Endothelial cell of umbilical vein (primary cell): Measurements from ENCODE around the gene MED13. TPM values are rescaled to one million over a fixed set of nuclear protein-coding genes. Genes with fewer than 3 reads are reported as not detected.

ENCODE experiments used
- BruUV-seq: library from RNA; stranded (reverse); fragments of 400-500 nt; replicated peaks from 2 replicates; lab custom pipeline; 2021; lab: Mats Ljungman, UMichigan
- CTCF ChIA-PET: fragments of 300-600, 350-600 bp; sonication (Branson Sonifier 250); formaldehyde crosslinking; loops from one replicate; lab custom pipeline; 2021; ENCODE audit warnings: antibody characterized with exemption, inconsistent platforms; lab: Charles Lee
- POLR2A ChIA-PET: fragments of 300-600, 350-600 bp; sonication (Branson Sonifier 250); formaldehyde crosslinking; loops from one replicate; lab custom pipeline; 2021; ENCODE audit warnings: antibody characterized with exemption, inconsistent platforms; lab: Charles Lee
- DNase-seq: peaks from one replicate; pipeline ENCODE4 v3.0.0-alpha.2; 2011; ENCODE audit warnings: low read depth, low spot score
- FAIRE-seq: peaks from 2 replicates; lab custom pipeline; 2011; peaks lifted over from hg19 to GRCh38; lab: Jason Lieb, UNC
- H2AFZ ChIP-seq: 2 replicates; pipeline ENCODE4 v1.6.0; 2012; ENCODE audit warnings: low read depth, low read length, control low read depth, inconsistent platforms
- H3K27ac ChIP-seq: 2 replicates; pipeline ENCODE4 v1.5.1; 2011; ENCODE audit warnings: low read depth, mild to moderate bottlenecking, control low read depth, low read length, moderate library complexity; ENCODE audit not compliant: insufficient read depth
- H3K27me3 ChIP-seq, 2 experiments: 2 replicates each; pipeline versions ENCODE4 v1.6.0 to v1.6.1; 2011; ENCODE audit warnings: low read length in 2 of 2, mixed read lengths in 1 of 2; ENCODE audit not compliant: control insufficient read depth in 2 of 2, insufficient read depth in 2 of 2
- H3K36me3 ChIP-seq, 2 experiments: 2 replicates in 1 of 2; 3 replicates in 1 of 2; pipeline ENCODE4 v1.5.1; 2011; ENCODE audit warnings: low read length in 2 of 2, mild to moderate bottlenecking in 1 of 2, moderate library complexity in 1 of 2; ENCODE audit not compliant: control insufficient read depth in 2 of 2, insufficient read depth in 2 of 2; ENCODE audit errors: extremely low read depth in 1 of 2
- H3K4me1 ChIP-seq: 3 replicates; pipeline ENCODE4 v1.5.1; 2011; ENCODE audit warnings: mild to moderate bottlenecking, low read length; ENCODE audit not compliant: control insufficient read depth, insufficient read depth; ENCODE audit errors: extremely low read depth
- H3K4me2 ChIP-seq: 2 replicates; pipeline ENCODE4 v1.6.1; 2011; ENCODE audit warnings: low read length, control low read depth, mixed read lengths; ENCODE audit not compliant: insufficient read depth
- H3K4me3 ChIP-seq, 3 experiments: fragments of 200-600 bp in 1 of 3; sonication (generic), shearing (Covaris generic) in 1 of 3; replicated peaks in 1 of 3; 2 replicates each; pipeline ENCODE4 v1.5.1; 2011 to 2016; ENCODE audit warnings: control low read depth in 3 of 3, low read length in 3 of 3, mild to moderate bottlenecking in 2 of 3, inconsistent platforms in 1 of 3, low read depth in 1 of 3, moderate library complexity in 1 of 3; ENCODE audit not compliant: insufficient read depth in 1 of 3
- H3K79me2 ChIP-seq: 2 replicates; pipeline ENCODE4 v1.6.0; 2012; ENCODE audit warnings: low read length, inconsistent platforms; ENCODE audit not compliant: control insufficient read depth, insufficient read depth
- H3K9ac ChIP-seq: replicated peaks from 2 replicates; pipeline ENCODE3; 2011; ENCODE audit warnings: low read length, control low read depth; ENCODE audit not compliant: insufficient read depth; ENCODE audit errors: extremely low read depth
- H3K9me1 ChIP-seq: replicated peaks from 3 replicates; pipeline ENCODE4 v1.6.0; 2011; ENCODE audit warnings: mild to moderate bottlenecking, low read length; ENCODE audit not compliant: control insufficient read depth, insufficient read depth; ENCODE audit errors: extremely low read depth
- H3K9me3 ChIP-seq: replicated peaks from 2 replicates; pipeline ENCODE4 v1.5.1; 2012; ENCODE audit warnings: low read length, inconsistent platforms; ENCODE audit not compliant: control insufficient read depth, insufficient read depth
- H4K20me1 ChIP-seq: replicated peaks from 2 replicates; pipeline ENCODE3; 2011; ENCODE audit warnings: mild to moderate bottlenecking, low read length; ENCODE audit not compliant: control insufficient read depth, insufficient read depth; ENCODE audit errors: extremely low read depth
- CTCF ChIP-seq, 2 donors: IDR thresholded peaks; 1 replicate in 1 of 2; 2 replicates in 1 of 2; pipeline ENCODE4 v1.5.1; 2011; ENCODE audit warnings: low read length in 2 of 2, mild to moderate bottlenecking in 2 of 2, moderate library complexity in 2 of 2, control low read depth in 1 of 2, inconsistent platforms in 1 of 2, low read depth in 1 of 2; ENCODE audit not compliant: insufficient read depth in 1 of 2; ENCODE audit errors: extremely low read depth in 1 of 2
- EZH2 ChIP-seq: IDR thresholded peaks from 2 replicates; pipeline ENCODE4 v1.6.1; 2012; ENCODE audit warnings: borderline replicate concordance, low read depth, mild to moderate bottlenecking, moderate library complexity, low read length, inconsistent platforms; ENCODE audit not compliant: severe bottlenecking
- FOS ChIP-seq: IDR thresholded peaks from 2 replicates; pipeline ENCODE4 v1.6.1; 2011; ENCODE audit warnings: mild to moderate bottlenecking, low read length, moderate library complexity, borderline replicate concordance; ENCODE audit not compliant: insufficient read depth
- GATA2 ChIP-seq: IDR thresholded peaks from 2 replicates; pipeline ENCODE4 v1.7.0; 2011; ENCODE audit warnings: low read depth, mild to moderate bottlenecking, moderate library complexity, mixed read lengths, low read length; ENCODE audit not compliant: insufficient read length, insufficient read depth
- JUN ChIP-seq: IDR thresholded peaks from 2 replicates; pipeline ENCODE4 v1.6.1; 2011; ENCODE audit warnings: borderline replicate concordance, low read depth; ENCODE audit not compliant: insufficient read length, insufficient read depth
- MYC ChIP-seq: IDR thresholded peaks from one replicate; pipeline ENCODE4 v1.6.1; 2011; ENCODE audit warnings: mild to moderate bottlenecking, low read depth, low read length
- POLR2A ChIP-seq: IDR thresholded peaks from 2 replicates; pipeline ENCODE4 v1.6.1; 2012; ENCODE audit warnings: low read depth, mild to moderate bottlenecking, control low read depth, low read length
- POLR2AphosphoS5 ChIP-seq: IDR thresholded peaks from 2 replicates; pipeline ENCODE4 v1.6.1; 2012; ENCODE audit warnings: low read depth, mild to moderate bottlenecking, control low read depth, low read length, moderate library complexity; ENCODE audit not compliant: insufficient read depth
- dilution Hi-C: fragments of 300-500 bp; cut with MboI; formaldehyde crosslinking; loops from one replicate; pipeline ENCODE4 v1.15.0; 2019; ENCODE audit warnings: low sequenced_read_pairs; ENCODE audit not compliant: extremely low pct_ligation_motif_present
- intact Hi-C: fragments of 100-400 bp; cut with micrococcal nuclease; formaldehyde crosslinking; loops from one replicate; pipeline ENCODE4 v1.10.0; 2022
- polyA plus RNA-seq, 4 experiments: library from polyadenylated mRNA; depleted of rRNA in 3 of 4; stranded (reverse) in 3 of 4; unstranded in 1 of 4; fragments of >200 nt; gene quantifications; 2 replicates each; pipeline versions ENCODE4 v1.2.1 to v1.2.3, GENCODE V29; 2011 to 2012; ENCODE audit warnings: missing spikeins in 1 of 4
- total RNA-seq: library from RNA; stranded (reverse); gene quantifications from 2 replicates; pipeline ENCODE4 v1.2.3, GENCODE V29; 2021
- TF ChIP-seq, protein P1 (sequence below): IDR thresholded peaks from 2 replicates; pipeline ENCODE4 v1.6.1; 2011; ENCODE audit not compliant: insufficient read depth, insufficient read length

Gene MED13
- total and polyA plus RNA-seq, 2 donors (not counting 3 experiments of a cell fraction or from before 2014, with no cell fraction given) = 11.6 to 49.6 TPM

- Histone ChIP-seq H3K4me1 (no peaks in the 10 kb centered on the region), H2AFZ (no peak overlapping the region), H3K9me1 (no peaks in the 10 kb centered on the region), H3K27me3 (no peaks in the 10 kb centered on the region), H3K4me3 (no peak overlapping the region), H3K27ac (no peak overlapping the region), H3K9ac (no peak overlapping the region), H4K20me1 (no peaks in the 10 kb centered on the region), H3K9me3 (no peaks in the 10 kb centered on the region), H3K79me2 (no peaks in the 10 kb centered on the region), H3K36me3 (no peaks in the 10 kb centered on the region), H3K4me2 (no peak overlapping the region)
- no peak for TF ChIP-seq POLR2A
- TF ChIP-seq, protein P1, sequence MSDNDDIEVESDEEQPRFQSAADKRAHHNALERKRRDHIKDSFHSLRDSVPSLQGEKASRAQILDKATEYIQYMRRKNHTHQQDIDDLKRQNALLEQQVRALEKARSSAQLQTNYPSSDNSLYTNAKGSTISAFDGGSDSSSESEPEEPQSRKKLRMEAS = no peak
- no peak for TF ChIP-seq MYC
- TF ChIP-seq GATA2 = no peak
- no peak for TF ChIP-seq EZH2
- no peak for TF ChIP-seq JUN
- no peak for TF ChIP-seq POLR2AphosphoS5
- no peak for TF ChIP-seq CTCF (IDR thresholded peaks at IDR 0.05; ENCODE audit: extremely low read depth in 1 of 2, insufficient read depth in 1 of 2, low read depth in 1 of 2, low read length in 2 of 2)
- TF ChIP-seq FOS = no peak
- POLR2A ChIA-PET = no interaction called here
- no TSS peak for BruUV-seq
- DNase-seq = no peak
- CTCF ChIA-PET = no interaction called here
- intact Hi-C loops (no loop called here), dilution Hi-C loops (no loop called here)
- FAIRE-seq = no peak
Measured at GRCh38 chr17:62085511-62086408, 20.7 kb upstream of the MED13 start.
